ENCODE data around the gene PLEKHH3. TPM values are rescaled to one million over a fixed set of nuclear protein-coding genes. Genes with fewer than 3 reads are reported as not detected.
A peak's percentile ranks its signal among the peaks of the same experiment; 100 is the strongest.

Gene PLEKHH3
- polyA plus RNA-seq, 1 donor from 2014 or later: 1.1 TPM

DNA sequence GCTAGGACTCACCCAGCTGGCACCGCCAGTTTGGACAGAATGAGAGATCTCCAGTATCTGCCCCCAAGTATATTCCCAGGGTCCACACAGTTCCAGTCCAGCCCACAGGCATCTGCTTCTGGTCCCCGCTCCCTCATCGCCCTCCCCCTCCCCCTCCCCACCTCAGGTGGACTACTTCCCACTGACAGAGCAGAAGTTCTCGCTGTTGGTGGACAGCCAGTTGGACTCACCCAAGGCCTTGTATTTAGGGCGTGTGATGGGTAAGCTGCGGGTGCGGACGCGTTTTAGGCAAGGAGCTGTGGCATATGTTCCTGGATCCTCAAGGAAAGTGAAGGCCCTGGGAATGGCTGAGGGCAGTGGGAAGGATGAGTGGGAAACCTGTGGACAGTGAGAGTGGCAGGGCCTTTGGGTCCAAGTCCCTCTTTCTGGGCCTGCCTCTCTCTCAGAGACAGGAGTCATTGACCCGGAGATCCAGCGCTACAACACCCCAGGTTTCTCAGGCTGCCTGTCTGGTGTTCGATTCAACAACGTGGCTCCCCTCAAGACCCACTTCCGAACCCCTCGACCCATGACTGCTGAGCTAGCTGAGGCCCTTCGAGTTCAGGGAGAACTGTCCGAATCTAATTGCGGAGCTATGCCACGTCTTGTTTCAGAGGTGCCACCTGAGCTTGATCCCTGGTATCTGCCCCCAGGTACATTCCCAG lies 20.5 kb upstream of the PLEKHH3 start:
- H3K36me3 Mint-ChIP-seq: no peaks in the 10 kb centered on the region
- peaks cover 1 to 4% (median 2%) of the 10 kb centered on the region in 3 donors for H3K4me1 Mint-ChIP-seq
- no peak overlapping the region for H3K4me3 Mint-ChIP-seq
- no peaks in the 10 kb centered on the region for H3K9me3 Mint-ChIP-seq
- H3K27me3 Mint-ChIP-seq: no peaks in the 10 kb centered on the region
- H3K27ac Mint-ChIP-seq: no peak overlapping the region

DNA sequence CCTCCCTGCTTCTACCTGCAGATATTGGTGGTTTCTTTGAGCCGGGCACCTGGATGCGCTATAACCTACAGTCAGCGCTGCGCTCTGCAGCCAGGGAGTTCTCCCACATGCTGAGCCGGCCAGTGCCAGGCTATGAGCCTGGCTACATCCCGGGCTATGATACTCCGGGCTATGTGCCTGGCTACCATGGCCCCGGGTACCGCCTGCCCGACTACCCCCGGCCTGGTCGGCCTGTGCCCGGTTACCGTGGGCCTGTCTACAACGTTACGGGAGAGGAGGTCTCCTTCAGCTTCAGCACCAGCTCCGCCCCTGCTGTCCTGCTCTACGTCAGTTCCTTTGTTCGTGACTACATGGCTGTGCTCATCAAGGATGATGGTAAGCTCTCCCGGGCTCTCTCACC lies 18.7 kb upstream of the PLEKHH3 start:
- Mint-ChIP-seq H3K4me1 (peaks cover 0 to 6% (median 0%) of the 10 kb centered on the region in 3 donors), H3K36me3 (peaks cover 1% of the 10 kb centered on the region), H3K27me3 (no peaks in the 10 kb centered on the region), H3K9me3 (no peaks in the 10 kb centered on the region), H3K27ac (peak overlapping the region in 1 of 3 donors; percentile 64), H3K4me3 (no peak overlapping the region)

DNA sequence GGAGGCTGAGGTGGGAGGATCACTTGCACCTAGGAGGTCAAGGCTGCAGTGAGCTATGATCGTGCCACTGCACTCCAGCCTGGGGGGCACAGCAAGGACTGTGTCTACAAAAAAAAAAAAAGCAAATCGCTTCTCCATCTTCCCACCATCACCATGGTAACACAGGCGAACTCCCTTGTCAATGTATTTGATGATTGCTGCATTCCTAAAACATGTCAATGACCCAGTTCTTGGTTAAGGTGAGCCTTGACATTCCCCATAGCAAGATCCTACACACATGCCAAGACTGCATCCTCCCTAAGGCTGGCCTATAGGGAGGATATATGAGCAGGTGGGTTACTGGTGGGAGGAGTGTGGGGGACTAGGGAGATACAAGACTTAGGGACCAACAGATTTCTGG lies 17.7 kb upstream of the PLEKHH3 start:
- Mint-ChIP-seq H3K4me1 (peaks cover 0 to 6% (median 0%) of the 10 kb centered on the region in 3 donors), H3K27ac (no peak overlapping the region), H3K9me3 (no peaks in the 10 kb centered on the region), H3K4me3 (no peak overlapping the region), H3K36me3 (peaks cover 1% of the 10 kb centered on the region), H3K27me3 (no peaks in the 10 kb centered on the region)

DNA sequence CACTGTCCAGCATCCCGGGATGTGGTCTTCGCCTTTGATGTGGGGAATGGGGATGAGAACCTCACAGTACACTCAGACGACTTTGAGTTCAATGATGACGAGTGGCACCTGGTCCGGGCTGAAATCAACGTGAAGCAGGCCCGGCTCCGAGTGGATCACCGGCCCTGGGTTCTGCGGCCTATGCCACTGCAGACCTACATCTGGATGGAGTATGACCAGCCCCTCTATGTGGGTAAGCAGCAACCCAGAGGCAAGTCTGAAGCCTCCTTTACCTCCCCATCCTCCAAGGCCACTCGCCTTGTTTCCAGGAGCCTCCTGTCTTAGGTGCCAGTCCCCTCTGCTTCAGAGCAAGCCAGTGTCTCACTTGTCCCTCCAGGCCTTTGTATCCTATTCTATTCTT lies 15.7 kb upstream of the PLEKHH3 start:
- no peak overlapping the region for H3K4me3 Mint-ChIP-seq
- H3K27me3 Mint-ChIP-seq: no peaks in the 10 kb centered on the region
- peaks cover 0 to 4% (median 0%) of the 10 kb centered on the region in 3 donors for H3K4me1 Mint-ChIP-seq
- H3K9me3 Mint-ChIP-seq: no peaks in the 10 kb centered on the region
- no peak overlapping the region for H3K27ac Mint-ChIP-seq
- peaks cover 1% of the 10 kb centered on the region for H3K36me3 Mint-ChIP-seq

DNA sequence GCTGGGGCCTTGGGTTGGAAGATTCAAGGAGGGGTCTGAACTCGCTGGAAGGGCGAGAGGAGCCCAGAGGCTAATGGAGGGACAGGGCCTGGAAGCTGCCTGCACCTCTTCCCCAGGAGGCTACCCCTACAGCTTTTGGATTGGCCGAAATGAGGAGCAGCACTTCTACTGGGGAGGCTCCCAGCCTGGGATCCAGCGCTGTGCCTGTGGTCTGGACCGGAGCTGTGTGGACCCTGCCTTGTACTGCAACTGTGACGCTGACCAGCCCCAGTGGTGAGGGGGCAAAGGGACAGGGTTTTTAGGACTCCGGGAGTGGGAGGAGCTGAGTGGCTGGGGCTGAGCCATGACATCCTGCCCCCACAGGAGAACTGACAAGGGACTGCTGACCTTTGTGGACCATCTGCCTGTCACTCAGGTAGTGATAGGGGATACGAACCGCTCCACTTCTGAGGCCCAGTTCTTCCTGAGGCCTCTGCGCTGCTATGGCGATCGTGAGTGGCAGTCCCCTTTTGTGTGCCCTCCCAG lies 14.3 kb upstream of the PLEKHH3 start:
- H3K4me1 Mint-ChIP-seq: peaks cover 0 to 4% (median 0%) of the 10 kb centered on the region in 3 donors
- H3K9me3 Mint-ChIP-seq: no peaks in the 10 kb centered on the region
- H3K27ac Mint-ChIP-seq: no peak overlapping the region
- no peak overlapping the region for H3K4me3 Mint-ChIP-seq
- H3K36me3 Mint-ChIP-seq: peaks cover 1% of the 10 kb centered on the region
- no peaks in the 10 kb centered on the region for H3K27me3 Mint-ChIP-seq

DNA sequence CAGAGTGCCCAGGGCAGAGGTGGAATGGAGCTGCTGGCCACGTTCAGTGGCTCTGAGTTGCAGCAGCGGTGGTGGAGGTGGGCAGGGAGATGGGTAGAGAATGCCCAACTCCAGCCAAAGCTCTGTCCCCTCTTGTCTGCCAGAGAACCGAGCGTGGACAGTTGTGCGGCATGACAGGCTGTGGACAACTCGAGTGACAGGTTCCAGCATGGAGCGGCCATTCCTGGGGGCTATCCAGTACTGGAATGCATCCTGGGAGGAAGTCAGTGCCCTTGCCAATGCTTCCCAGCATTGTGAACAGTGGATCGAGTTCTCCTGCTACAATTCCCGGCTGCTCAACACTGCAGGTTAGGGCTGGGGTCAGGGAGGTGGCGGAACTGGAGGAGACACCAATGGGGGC lies 13.8 kb upstream of the PLEKHH3 start:
- Mint-ChIP-seq H3K9me3 (no peaks in the 10 kb centered on the region), H3K27ac (no peak overlapping the region), H3K4me3 (no peak overlapping the region), H3K27me3 (no peaks in the 10 kb centered on the region), H3K36me3 (peaks cover 1% of the 10 kb centered on the region), H3K4me1 (peaks cover 0 to 4% (median 0%) of the 10 kb centered on the region in 3 donors)

DNA sequence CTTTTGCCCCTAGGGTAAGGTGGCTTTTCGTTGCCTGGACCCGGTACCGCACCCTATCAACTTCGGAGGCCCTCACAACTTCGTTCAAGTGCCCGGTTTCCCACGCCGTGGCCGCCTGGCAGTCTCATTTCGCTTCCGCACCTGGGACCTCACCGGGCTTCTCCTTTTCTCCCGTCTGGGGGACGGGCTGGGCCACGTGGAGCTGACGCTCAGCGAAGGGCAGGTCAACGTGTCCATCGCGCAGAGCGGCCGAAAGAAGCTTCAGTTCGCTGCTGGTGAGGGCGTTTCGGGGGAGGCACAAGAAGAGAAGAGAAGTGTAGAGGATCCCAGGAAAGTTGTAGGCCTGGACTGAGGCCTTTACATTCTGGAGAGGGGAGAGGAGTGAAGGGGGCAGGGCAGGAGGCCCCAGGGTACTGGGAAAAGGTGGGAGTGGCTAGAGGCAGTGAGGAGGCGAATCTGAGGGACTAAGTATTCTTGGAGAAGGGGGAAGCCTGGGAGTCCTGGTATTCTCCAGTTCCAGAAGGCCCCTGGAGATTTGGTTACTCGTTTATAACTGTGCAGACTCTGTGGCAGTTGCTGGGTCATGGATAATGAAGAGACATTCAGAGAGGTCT lies 11.0 kb upstream of the PLEKHH3 start:
- Mint-ChIP-seq H3K4me1 (peaks cover 0 to 8% (median 8%) of the 10 kb centered on the region in 3 donors), H3K4me3 (no peak overlapping the region), H3K27ac (peak overlapping the region in 1 of 3 donors; percentile 59), H3K27me3 (peaks cover 3% of the 10 kb centered on the region), H3K9me3 (no peaks in the 10 kb centered on the region), H3K36me3 (peaks cover 1% of the 10 kb centered on the region)

DNA sequence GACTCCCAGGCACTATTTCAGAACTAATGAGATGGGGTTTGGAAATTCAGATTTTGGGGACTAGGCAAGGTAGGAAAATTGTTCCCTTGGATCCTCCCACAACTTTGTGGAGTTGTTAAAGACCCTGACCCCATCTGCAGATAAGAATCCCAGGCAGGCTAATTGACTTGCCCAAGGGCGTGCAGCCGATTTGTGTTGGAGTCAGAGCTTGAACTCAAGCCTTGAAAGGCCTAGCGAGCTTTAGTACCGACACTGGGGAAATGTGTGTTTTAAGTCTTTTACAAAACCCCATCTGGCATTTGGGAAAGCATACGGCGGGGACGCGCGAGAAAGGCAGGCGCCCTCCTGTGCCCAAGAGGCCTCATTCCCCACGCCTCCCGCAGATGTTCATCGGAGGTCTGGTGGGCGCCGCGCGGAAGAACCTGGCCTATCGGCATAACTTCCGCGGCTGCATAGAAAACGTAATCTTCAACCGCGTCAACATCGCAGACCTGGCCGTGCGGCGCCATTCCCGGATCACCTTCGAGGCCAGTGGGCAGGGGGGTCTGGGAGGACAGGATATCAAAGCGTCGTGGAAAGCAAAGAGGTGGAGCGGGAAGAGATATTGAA lies 9.8 kb upstream of the PLEKHH3 start:
- Mint-ChIP-seq H3K27me3 (peaks cover 11% of the 10 kb centered on the region), H3K4me1 (peaks cover 6 to 15% (median 15%) of the 10 kb centered on the region in 3 donors), H3K27ac (peak overlapping the region in 1 of 3 donors; percentile 16), H3K4me3 (no peak overlapping the region), H3K36me3 (peaks cover under 1% of the 10 kb centered on the region), H3K9me3 (no peaks in the 10 kb centered on the region)

DNA sequence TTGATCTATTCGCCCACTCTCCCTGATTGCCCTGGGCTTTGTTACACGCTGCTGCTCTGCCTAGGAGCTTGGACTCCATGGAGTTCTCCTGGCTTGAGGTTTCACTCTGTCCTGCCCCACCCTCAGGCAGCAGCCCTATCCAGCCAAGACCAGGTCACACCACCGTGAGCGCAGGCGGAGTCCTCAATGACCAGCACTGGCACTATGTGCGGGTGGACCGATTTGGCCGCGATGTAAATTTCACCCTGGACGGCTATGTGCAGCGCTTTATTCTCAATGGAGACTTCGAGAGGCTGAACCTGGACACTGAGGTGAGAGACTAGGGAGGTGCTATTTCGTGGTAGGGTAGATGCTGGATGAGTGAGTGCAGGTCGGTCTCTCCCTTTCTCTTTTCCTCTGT lies 9.0 kb upstream of the PLEKHH3 start:
- no peaks in the 10 kb centered on the region for H3K9me3 Mint-ChIP-seq
- H3K27ac Mint-ChIP-seq: peak overlapping the region in 1 of 3 donors; percentile 77
- H3K36me3 Mint-ChIP-seq: no peaks in the 10 kb centered on the region
- H3K27me3 Mint-ChIP-seq: peaks cover 14% of the 10 kb centered on the region
- H3K4me1 Mint-ChIP-seq: peaks cover 10 to 20% (median 19%) of the 10 kb centered on the region in 3 donors
- H3K4me3 Mint-ChIP-seq: peak overlapping the region in 2 of 4 donors; percentile 21 to 27

DNA sequence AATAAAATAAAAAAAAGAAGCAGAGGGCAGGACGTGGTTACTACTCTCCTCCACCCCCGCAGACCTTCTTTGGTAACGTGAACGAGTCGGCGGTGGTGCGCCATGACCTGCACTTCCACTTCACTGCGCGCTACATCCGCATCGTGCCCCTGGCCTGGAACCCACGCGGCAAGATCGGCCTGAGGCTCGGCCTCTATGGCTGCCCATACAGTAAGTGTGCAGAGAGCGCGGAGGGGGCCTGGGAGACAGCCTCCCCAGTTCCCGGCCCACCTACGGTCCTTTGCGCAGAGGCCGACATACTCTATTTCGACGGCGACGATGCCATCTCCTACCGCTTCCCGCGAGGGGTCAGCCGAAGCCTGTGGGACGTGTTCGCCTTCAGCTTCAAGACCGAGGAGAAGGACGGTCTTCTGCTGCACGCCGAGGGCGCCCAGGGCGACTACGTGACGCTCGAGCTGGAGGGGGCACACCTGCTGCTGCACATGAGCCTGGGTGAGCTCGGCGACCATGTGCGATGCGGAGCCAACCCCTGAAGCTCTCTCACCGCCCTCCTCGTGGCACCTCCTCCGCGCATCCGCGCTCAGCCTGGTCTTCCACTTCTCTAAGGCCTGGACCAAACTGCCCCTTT lies 8.2 kb upstream of the PLEKHH3 start:
- H3K9me3 Mint-ChIP-seq: no peaks in the 10 kb centered on the region

DNA sequence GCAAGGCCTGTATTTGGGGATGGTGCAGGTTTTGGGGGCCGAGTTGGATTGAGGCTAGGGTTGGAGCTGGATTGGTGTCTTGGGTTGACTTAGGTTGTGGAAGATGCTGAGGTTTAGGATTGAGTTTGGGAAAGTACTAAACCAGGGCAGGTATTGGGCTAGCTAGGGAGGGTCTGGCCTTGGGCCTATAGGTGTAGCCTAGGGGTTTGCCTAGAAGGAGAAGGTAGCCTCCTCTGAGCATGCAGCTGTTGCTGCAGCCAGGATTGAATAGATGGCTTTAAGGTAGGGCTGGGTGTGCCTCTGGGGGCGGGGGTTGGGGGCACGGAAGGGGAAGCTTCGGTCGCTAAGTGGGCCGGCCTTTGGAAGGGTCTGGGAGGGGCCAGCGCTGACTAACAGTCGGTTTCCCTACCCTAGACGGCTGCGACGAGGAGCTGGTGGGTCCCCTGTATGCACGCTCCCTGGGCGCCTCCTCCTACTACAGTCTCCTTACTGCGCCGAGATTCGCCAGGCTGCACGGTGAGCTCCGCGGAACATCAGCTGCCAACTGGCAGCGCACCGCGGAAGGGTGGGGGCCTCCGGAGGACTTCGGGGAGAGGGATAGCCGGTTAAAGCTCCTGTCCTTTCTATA lies 6.7 kb upstream of the PLEKHH3 start:
- Mint-ChIP-seq H3K27ac (peak overlapping the region in 1 of 3 donors; percentile 71), H3K36me3 (no peaks in the 10 kb centered on the region), H3K4me3 (peak overlapping the region in 3 of 4 donors; percentile 30 to 73 (median 52)), H3K9me3 (no peaks in the 10 kb centered on the region), H3K27me3 (peaks cover 16% of the 10 kb centered on the region), H3K4me1 (peaks cover 22 to 30% (median 26%) of the 10 kb centered on the region in 3 donors)

More for the DNA sequence above, 8.2 kb upstream of the PLEKHH3 start:
- no peaks in the 10 kb centered on the region for H3K36me3 Mint-ChIP-seq
- peaks cover 16% of the 10 kb centered on the region for H3K27me3 Mint-ChIP-seq
- peak overlapping the region in 2 of 3 donors; percentile 31 to 77 for H3K27ac Mint-ChIP-seq
- peak overlapping the region in 2 of 4 donors; percentile 27 to 32 for H3K4me3 Mint-ChIP-seq
- H3K4me1 Mint-ChIP-seq: peaks cover 14 to 25% (median 22%) of the 10 kb centered on the region in 3 donors

DNA sequence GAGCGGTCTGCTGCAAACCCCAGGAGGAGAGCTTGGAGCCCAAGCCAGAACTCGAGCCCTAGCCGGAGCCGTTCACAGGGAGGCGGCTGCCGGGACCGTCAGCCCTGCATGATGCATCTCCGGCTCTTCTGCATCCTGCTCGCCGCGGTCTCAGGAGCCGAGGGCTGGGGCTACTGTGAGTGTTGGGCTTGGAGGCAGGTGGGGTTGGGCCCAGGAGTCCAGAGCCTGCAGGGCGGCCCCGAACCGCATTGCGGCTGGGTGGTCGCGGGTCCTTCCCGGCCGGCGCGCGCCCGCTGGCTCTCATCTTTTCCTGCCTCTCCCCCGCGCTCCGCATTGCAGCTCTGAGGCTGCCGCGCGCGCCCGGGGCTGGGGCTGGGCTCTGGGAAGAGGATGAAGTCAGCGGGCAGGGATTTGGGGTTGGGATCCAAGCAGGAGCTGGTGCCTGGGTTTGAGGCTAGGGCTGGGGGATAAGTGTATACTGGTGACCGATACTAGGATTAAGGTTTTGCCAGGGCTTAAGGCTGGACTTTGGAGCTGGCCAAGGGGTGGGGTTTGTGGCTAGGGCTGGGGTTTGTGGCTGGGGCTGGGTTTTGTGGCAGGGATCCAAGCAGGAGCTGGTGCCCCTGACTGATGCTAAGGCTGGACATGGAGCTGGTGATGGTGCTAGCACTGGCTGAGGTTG lies 6.1 kb upstream of the PLEKHH3 start:
- Mint-ChIP-seq H3K27ac (peak overlapping the region in 1 of 3 donors; percentile 83), H3K9me3 (no peaks in the 10 kb centered on the region), H3K4me3 (peak overlapping the region; percentile 72 to 91 (median 84)), H3K36me3 (no peaks in the 10 kb centered on the region), H3K4me1 (peaks cover 25 to 33% (median 29%) of the 10 kb centered on the region in 3 donors), H3K27me3 (peaks cover 16% of the 10 kb centered on the region)

DNA sequence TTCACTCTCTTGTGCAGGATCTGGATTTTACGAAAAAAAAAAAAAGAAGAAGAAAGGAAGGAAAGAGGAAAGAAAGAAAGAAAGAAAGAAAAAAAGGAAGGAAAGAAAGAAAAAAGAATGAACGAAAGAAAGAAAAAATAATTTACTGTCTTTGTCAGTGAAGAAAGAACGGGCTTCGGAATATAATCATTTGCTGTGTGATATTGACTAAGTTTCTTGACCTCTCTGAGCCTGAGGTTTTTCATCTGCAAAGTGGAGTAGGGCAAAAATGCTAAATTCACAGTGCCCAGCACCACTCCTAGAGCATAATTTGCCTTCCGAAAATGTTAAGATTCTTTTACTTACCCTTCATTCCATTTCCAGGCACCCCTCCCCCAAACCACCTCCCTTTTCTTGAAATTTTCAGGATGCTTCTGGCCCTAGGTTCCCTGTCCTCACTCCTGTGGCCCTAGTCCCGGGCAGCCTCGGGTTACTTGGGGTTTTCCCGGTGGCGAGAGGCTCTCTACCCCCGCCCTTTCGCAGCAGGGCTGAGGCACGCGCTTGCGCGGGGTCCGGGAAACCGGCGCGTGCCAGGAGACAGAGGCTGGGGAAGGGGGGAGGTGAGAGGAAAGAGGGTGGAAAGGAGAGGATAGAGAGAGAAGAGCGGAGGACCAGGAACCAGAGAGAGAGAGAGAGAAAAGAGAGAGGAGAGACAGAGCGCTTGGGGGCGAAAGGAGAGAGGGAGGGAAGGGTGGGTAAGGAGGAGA lies 5.4 kb upstream of the PLEKHH3 start, which contains the start of gene CNTNAP1:
Gene CNTNAP1 (plus strand): TSS at position 556 of the 746 bp plus-strand sequence. CDS start 299 bp downstream, outside the sequence.
- Mint-ChIP-seq H3K27ac (peak within 1 kb of the TSS; percentile 83 to 89 (median 84)), H3K4me3 (peak within 1 kb of the TSS; percentile 72 to 91 (median 84)), H3K27me3 (peaks cover 16% of the 10 kb centered on the region), H3K4me1 (peaks cover 26 to 35% (median 34%) of the 10 kb centered on the region in 3 donors), H3K9me3 (no peaks in the 10 kb centered on the region), H3K36me3 (no peaks in the 10 kb centered on the region)
